Stimulated activated CD8-positive, alpha-beta memory T cell treated with anti-CD3 and anti-CD28 coated beads, Interleukin-4, amount 100 ng/mL, for 4 hours (primary cell): ENCODE measurements around the gene ATF3.

Experiments
- DNase-seq, 2 donors: peaks; one replicate each; pipeline ENCODE4 v3.0.0-alpha.2; 2020; ENCODE audit warnings: low read depth in 2 of 2, low spot score in 1 of 2

ATF3 gene

DNA sequence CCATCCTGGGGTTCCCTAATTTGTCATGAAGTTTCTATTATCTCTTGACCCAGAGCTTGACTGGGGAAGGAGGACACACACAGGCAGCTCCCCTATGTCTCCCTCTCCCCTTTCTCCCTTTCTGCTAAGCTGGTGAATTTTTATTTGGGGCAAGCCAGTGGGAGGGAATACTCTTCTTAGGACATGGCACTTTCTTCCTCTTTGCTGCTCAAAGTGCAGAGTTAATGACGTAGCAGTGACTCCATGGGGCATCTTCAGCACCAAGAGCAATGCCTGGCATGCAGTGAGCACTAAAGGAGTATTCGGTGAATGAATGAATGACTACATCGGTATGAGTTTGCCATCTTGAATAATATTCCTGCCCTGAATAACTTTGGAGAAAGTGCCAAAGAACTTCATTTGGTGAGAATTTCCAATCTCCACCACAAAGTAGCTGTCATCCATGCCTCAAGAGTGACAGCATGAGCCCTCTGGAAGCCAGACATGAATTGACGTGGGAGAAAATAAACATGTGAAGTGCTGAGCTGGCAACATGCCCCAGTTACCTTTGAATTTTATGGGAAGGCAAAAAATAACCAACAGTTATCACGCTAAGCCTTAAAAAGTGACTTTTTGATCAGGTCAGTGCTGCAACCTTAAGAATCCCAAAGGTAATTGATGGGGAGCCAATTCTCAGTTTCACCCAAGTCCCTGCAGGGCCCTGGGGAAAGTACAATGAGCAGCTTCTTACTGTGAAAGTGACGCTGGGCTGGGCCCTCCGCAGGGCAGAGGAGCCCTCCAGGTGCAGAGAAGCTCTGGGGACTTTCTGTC is 22.1 kb upstream of the ATF3 start:
- no peak for DNase-seq

GRCh38 chr1:212587016-212587887 is 21.3 kb upstream of the ATF3 start:
- DNase-seq = no peak

DNA sequence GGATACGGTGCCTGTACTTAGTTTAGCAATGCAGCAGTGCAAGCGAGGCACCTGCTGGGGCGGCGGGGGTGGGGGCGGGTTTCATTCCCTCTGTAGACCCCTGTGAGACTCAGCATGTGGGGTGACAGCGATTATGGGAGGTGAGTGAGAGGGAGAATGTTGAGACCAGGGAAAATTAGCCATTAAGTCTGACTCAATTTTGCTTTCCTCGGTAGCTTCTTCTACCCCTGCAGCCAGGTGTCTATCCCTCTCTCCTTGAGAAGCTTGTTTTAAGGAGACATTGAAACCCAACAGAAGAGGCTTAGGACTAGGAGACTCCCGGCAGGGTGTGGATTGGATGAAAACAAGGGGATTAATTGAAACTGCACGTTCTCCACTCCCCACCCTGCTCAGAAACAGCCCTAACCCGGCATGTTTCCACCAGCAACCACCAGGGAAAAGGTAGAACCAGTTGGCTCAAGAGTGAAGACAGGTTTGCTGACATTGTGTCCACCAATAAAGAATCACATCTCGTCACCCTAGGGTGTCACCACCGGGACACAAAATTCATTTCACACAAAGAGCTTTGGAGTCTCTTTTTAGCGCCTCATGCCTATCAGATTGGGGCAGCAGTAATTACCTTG is 20.6 kb upstream of the ATF3 start:
- no peak for DNase-seq

GRCh38 chr1:212589446-212589845 is 19.1 kb upstream of the ATF3 start:
- no peak for DNase-seq

DNA sequence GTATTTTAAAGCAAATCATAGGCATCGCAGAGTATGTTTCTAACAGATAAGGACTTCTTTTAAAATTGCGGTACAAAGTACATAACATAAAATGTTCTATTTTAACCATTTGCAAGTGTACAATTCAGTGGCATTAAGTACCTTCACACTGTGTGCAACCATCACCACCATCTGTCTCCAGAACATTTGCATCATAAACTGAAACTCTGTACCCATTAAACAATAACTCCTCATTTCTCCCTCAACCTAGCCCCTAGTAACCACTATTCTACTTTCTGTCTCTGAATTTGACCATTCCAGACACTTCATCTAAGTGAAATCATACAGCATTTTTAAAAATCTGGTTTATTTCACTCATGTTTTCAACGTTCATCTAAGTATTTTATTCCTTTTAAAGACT is 16.6 kb upstream of the ATF3 start:
- no peak for DNase-seq

DNA sequence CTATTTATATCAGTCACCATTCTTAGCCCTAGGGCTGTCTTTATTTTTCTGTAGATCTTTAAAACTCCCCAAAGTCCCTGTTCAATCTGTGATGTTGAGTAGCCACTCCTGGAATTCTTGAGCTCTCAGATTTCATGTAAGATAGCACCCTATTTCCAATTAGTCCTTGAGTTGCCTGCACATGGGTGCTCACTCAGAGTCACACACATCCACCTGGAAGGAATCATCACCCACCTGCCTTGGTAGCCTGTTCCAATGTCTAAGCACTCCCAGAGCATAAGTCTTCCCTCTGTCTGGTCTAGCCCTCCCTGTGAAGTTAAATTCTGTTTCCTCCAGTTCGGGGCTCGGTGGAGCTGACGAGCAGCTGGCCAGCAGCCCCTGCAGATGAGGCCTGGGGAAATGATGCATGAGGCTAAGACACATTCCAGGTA is 14.7 kb upstream of the ATF3 start:
- DNase-seq = no peak

DNA sequence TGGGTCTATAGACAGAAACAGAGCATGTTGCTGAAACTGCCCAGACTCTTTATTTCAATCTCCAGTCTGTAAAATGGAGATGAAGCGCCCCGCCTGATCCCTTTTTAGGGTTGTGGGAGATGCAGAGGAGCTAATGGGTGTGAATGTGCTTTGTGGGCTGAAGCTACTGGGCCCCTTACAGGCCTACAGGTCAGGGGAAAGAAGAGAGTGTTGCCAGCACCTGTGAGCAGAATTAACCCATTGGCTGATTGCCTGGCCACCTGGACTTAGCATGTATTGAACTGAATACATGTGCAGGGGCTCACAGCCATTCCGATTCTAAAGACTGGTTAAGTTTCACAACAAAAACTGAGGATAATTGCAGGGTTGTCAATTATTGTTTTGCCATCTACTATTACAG is 13.9 kb upstream of the ATF3 start:
- no peak for DNase-seq

- DNase-seq = no peak
Observed at GRCh38 chr1:212595229-212595628, 13.3 kb upstream of the ATF3 start.

DNA sequence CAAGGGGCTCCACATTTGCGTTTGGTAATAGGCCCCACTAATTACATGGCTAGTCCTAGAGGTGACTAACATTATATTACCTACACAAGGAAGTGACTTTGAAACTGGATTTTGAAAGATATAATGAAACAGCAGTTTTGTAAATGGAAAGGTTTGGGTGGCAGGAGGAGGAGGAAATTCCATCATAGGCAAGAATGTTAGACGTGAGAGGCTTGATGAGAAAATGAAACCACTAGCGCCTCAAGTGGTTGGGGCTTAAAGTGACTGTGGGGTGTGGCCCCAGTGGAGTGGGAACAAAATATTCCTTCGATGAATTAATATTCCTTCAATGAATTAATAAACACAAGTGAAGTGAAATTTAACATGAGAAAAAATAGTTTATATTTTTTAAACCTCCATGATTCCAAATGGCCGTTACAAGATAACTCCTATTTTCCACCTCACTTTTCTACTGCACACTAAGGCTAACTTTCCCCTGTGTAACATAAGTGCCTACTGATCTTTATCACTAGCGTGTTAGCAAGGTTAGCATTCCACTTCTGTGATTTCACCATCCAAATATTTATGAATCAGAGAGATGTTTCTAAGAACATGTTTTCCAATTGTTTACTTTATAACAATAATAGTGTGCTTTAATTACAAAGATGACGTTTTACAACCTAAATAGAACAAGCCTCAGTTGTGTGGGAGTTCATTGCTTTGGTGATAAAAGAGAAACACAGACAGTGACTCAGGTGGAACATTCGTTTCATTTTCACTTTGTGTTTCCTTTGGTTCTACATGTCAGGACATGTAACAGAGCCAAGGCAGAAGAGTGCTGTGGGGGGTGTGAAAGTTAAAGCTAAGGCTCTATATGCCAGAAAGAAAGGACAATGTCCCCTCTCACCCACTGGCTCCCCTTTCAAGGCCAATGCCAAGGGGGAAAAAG is 12.5 kb upstream of the ATF3 start:
- DNase-seq = peak in 1 of 2 donors; percentile 10

DNA sequence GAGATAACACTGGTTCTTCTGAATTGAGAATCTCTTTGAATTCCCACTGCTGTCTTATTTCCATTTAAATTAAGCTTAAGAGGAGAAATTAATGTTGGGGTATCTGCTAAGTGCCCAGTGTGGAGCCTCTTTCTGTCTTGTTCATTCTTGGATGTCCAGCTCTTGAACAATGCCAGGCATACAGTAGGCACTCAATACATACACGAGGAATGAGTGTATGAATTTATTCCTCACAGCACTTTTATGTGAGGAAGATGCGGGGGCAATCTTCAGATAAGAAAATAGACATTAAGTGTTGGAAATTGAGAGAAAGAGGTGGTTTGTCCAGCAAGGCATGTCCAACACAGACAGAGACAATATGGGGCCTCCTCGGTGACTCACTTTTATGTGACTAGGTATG is 11.8 kb upstream of the ATF3 start:
- no peak for DNase-seq

- no peak for DNase-seq
Observed at GRCh38 chr1:212597487-212597886, 11.1 kb upstream of the ATF3 start.

GRCh38 chr1:212600071-212600915 is 8.3 kb upstream of the ATF3 start:
- DNase-seq = no peak

DNA sequence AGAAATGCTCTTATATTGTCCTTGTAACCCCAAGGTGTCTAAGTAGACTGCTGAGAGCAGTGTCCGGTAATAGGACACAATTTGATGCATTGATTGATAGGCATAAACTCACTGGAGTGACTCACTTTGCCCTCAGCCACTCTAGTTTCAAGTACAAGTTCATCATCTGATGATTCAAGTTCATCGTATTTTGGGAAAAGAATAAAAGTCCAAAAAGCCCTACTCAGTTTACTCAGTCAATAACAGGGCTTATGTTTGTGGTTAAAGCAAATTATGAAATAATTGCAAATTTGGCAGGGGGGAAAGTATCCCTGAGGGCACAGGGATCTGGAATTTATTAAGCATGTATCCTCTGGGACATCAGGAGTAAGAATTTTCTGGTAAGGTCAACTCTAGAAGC is 7.6 kb upstream of the ATF3 start:
- no peak for DNase-seq

- no peak for DNase-seq
Observed at GRCh38 chr1:212601524-212601923, 7.0 kb upstream of the ATF3 start.

GRCh38 chr1:212605441-212606394 is 2.8 kb upstream of the ATF3 start:
- DNase-seq = no peak

DNA sequence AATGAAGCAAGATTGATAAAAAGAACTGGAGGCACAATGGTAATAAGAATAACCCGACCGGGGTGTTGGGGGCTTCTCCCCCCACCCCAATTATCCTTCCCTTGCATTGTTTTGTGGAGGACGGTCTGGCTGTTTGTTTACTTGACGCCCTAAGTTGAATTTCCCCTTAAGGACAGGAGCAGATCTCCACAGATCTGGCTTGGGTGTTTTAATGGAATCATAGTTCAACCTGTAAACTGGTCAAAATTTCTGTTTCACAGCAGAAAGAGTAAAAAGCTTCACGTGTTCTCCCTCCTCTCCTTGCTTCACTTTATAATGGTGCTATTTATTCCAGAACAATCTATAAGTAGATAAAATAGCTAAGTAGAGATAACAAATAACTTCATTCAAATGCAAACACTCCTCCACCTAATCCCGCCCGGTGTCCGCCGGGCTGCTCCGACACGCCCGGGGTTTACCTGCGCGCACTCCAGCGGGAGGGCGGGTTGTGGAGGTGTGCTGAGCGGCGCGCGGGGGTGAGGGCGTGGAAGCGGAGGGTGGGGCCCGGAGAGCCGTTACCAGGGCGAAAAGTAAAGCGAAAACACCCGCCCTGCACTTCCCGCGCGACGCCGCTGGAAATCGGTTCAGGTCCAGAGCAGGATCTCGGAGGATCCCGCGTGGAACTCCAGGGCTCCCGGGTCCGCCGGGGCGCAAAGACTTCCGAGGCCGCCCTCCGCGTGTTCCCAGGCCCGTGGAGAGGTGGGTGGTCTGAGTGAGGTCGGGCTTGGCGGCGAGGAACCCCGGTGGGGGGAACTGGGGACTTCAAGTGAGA is 2.0 kb upstream of the ATF3 start:
- DNase-seq = peak in 1 of 2 donors; percentile 21

GRCh38 chr1:212607206-212607912 is 1.2 kb upstream of the ATF3 start:
- no peak for DNase-seq
